ENCODE measurements around the gene ABCB4. TPM values are rescaled to one million over a fixed set of nuclear protein-coding genes. Genes with fewer than 3 reads are reported as not detected.
"Not testable (repeated sequence)": the region's sequence is repeated elsewhere in the genome, so short reads cannot be mapped to it uniquely, and the experiment has no call there.

Gene ABCB4
- polyA plus RNA-seq, 3 donors: 2.0 to 2.2 (median 2.1) TPM

DNA sequence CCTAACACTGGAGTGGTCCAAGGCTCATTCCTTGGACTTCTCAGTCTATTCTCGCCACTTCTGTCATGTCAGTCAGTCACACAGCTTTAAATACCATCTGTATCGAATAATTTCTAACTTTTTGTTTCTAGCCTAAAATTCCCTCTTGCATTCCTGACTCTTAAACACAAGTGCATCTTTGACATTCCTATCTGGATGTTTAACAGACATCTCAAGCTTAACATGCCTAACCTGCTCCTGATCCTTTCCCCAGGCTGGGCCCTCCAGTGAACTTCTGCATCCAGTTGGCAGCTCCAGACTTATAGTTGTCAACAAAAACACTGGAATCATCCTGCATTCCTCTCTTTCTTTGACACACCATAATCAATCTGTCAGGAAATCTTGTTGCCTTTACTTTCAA, 4.5 kb upstream of the ABCB4 start:
- DNase-seq (ENCODE audit: low read depth in 3 of 3, low spot score in 2 of 3): no peak

DNA sequence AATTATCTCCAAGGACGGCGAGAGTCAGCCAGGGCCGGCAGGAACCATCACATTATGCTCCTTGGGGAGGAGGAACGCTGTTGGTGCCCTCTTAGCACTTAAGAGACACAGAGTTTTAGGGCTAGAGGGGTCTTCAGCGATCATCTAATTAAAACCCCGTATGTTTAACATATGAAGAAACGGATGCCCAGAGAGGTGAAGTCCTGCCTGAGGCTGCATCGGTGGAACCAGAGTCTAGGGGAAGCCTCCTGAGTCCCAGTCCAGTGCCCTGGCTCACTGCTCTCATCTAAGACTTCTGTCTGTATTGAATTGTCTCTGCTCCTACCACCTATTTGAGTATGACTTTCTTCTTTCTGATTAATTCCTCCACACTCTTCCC, 688 bp upstream of the ABCB4 start:
- no peak for DNase-seq (ENCODE audit: low read depth in 3 of 3, low spot score in 2 of 3)

GRCh38 chr7:87474533-87475358, 734 bp downstream of the ABCB4 start:
- DNase-seq (ENCODE audit: low read depth in 3 of 3, low spot score in 2 of 3): no peak

DNA sequence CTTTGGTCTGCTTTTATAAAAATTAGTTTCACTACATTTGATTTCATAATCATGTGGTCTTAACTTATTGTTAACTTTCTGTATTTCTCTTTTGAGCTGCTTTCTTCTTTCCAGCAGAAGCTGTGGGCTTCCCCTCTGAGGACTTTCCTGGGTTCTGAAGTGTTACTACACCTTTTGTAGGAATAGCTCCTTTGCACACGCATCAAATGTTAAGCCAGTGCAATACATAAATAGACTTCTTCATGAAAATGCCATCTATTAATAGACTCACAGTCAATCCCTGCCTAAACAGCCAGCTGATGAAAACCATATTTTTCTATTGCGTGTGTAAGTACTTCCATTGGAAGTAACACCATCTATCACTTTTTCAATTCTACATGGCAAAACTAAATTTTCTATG, 1.5 kb downstream of the ABCB4 start:
- no peak for DNase-seq (ENCODE audit: low read depth in 3 of 3, low spot score in 2 of 3)

DNA sequence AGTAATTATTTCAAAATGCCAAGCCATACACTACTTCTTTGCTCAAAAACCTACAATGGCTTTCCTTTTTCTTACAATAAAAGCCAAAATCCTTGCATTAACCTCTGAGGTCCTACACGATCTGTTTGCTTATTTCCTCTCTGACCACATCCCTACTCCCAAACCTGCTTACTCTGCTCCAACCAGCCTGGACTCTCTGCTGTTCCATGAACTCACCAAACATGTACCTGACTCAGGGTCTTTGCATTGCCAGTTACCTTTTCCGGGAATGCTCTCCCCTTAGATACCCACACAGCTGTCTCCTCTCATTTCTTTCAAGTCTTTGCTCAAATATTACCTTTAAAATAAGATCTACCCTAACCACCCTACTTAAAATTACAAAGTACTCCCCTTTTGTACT, 2.3 kb downstream of the ABCB4 start:
- DNase-seq (ENCODE audit: low read depth in 3 of 3, low spot score in 2 of 3): no peak

GRCh38 chr7:87471473-87471872, 4.0 kb downstream of the ABCB4 start:
- DNase-seq (ENCODE audit: low read depth in 3 of 3, low spot score in 2 of 3): no peak

- DNase-seq (ENCODE audit: low read depth in 3 of 3, low spot score in 2 of 3): not testable (repeated sequence)
Measured at GRCh38 chr7:87469204-87469603, 6.3 kb downstream of the ABCB4 start.

- DNase-seq (ENCODE audit: low read depth in 3 of 3, low spot score in 2 of 3): not testable (repeated sequence)
Measured at GRCh38 chr7:87465534-87465880, 10.0 kb downstream of the ABCB4 start.

GRCh38 chr7:87464830-87465533, 10.5 kb downstream of the ABCB4 start:
- not testable (repeated sequence) for DNase-seq (ENCODE audit: low read depth in 3 of 3, low spot score in 2 of 3)

DNA sequence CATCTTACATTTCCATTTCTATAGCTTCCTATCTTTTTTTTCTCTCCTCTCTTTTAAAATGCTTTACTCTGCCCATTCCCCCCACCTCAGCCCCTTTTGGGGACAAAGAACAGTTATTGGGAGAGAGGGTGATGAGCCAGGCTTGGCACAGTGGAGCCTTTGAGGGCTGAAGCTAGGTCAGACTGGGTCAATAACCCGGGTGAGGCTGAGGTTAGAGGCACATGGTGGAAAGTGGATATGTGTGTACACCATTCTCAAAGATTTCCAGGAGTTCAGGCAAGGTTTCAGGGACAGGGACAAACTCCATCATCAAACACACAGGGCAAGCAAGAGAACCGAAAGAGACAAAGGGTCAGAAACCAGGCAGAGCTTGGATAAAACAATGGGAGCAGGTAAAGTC, 11.5 kb downstream of the ABCB4 start:
- DNase-seq (ENCODE audit: low read depth in 3 of 3, low spot score in 2 of 3): no peak

- DNase-seq (ENCODE audit: low read depth in 3 of 3, low spot score in 2 of 3): not testable (repeated sequence)
Measured at GRCh38 chr7:87460444-87460843, 15.0 kb downstream of the ABCB4 start.

DNA sequence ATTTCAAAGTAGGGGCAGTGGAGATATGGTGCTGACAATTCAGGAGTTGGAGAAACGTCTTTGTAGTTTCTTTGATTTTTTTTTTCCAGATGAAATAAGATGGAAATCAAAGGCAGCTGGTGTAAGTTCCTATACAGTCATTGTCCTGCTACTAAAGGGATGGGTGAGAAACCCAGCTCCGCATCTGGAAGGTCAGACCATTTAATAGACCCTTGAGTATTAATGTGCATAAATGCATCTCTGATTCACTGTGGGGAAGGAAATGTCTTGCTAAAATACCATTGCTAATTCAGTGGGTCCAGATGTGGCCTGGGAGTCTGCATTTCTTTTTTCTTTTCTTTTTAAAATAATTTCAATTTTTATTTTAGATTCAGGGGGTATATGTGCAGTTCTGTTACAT, 15.5 kb downstream of the ABCB4 start:
- DNase-seq (ENCODE audit: low read depth in 3 of 3, low spot score in 2 of 3): no peak

DNA sequence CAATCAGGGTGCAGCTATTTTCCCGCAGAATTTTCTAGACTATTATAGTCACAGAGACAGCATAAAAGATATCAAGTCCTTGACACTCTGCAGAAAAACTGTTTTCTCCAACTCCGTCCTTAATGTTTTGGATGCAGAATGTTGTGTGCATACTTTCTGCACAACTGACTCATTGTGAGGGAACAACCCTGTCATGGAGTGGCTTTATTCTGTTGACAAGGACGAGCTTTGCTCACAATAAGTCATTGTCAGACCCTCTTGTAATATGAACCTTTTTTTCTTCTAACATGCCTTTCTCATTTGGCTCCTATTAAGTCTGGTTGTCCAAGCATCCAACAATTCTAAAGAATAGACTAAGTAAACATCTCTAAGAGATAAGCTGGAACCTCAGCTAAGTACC, 17.3 kb downstream of the ABCB4 start:
- DNase-seq (ENCODE audit: low read depth in 3 of 3, low spot score in 2 of 3): no peak

DNA sequence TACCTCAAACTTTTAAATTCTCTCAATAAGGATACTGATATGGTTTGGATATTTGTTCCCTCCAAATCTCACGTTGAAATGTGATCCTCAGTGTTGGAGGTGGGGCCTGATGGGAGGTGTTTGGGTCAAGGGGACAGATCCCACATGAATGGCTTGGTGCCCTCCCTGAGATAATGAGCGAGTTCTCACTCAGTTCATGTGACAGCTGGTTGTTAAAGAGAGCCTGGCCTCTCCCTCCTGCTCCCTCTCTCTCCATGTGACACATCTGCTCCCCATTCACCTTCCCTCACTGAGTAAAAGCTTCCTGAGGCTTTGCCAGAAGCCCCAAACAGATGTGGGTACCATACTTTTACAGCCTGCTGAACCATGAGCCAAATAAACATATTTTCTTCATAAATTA, 19.2 kb downstream of the ABCB4 start:
- DNase-seq (ENCODE audit: low read depth in 3 of 3, low spot score in 2 of 3): no peak

DNA sequence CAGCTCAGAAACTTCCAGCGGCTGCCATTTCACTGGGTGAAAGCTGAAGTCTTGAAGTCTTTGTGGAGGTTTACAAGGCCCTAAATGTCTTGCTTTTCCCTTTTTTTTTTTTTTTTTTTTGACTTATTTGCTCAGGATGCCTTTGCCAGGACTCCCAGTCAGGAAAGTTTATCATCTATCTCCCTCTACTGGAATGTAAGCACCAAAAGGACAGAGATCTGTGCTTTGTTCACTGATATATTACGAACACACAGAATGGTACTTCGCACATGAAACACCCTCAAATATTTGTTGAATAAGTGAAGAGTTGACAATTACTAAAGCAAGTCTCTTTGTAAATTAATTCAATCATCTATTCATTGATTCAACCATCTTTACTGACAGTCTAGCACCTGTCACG, 23.2 kb downstream of the ABCB4 start:
- DNase-seq (ENCODE audit: low read depth in 3 of 3, low spot score in 2 of 3): no peak

GRCh38 chr7:87451187-87451586, 24.3 kb downstream of the ABCB4 start:
- DNase-seq (ENCODE audit: low read depth in 3 of 3, low spot score in 2 of 3): no peak

DNA sequence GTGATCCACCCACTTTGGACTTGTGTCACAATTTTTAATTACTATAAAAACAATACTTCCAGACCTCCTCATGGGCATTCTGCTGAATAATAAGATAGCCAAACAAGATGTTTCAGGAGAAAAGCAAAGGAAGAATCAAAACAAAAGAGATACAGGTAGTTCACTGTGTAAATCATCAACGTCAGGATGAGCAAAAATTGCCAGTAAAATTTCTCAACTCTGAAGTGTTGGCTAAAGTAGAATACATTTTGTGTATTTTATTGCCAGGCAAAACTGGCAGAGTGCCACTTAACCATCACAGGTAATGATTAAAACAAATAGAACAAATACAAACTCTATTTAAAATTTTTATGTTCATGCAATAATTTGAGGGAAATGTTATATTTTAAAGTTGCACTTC, 24.8 kb downstream of the ABCB4 start:
- no peak for DNase-seq (ENCODE audit: low read depth in 3 of 3, low spot score in 2 of 3)

GRCh38 chr7:87448388-87448787, 27.1 kb downstream of the ABCB4 start:
- peak in 1 of 3 donors; percentile 7 for DNase-seq (ENCODE audit: low read depth in 3 of 3, low spot score in 2 of 3)

DNA sequence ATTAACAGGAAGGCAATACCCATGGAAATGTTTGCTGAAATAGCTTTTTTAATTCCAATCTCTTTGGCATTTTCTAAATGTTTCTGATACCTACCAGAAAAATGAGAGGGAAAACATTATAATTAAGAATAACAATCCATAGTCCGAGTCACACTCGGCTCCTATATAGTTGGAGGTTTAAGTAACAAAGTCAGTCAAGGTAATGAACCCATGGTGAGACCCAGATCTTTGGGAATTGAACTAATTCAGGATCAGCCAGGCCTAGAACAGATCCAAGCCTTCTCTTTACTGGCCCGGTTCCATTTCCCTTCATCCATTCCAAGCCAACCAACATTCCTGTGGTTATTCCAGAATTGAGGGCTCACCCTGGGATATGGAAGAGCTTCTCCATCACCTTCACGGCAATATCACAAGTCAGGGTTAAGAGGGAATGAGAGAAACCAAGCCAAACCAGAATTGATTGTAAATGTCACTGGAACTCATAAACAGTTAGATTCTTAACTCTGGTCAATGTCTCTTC, 28.3 kb downstream of the ABCB4 start:
- DNase-seq (ENCODE audit: low read depth in 3 of 3, low spot score in 2 of 3): no peak

GRCh38 chr7:87445897-87446296, 29.6 kb downstream of the ABCB4 start:
- no peak for DNase-seq (ENCODE audit: low read depth in 3 of 3, low spot score in 2 of 3)

GRCh38 chr7:87435546-87435945, 39.9 kb downstream of the ABCB4 start:
- no peak for DNase-seq (ENCODE audit: low read depth in 3 of 3, low spot score in 2 of 3)

- no peak for DNase-seq (ENCODE audit: low read depth in 3 of 3, low spot score in 2 of 3)
Measured at GRCh38 chr7:87432536-87432935, 42.9 kb downstream of the ABCB4 start.

Data from right renal cortex interstitium (tissue), 3 donors.